ENCODE results near the gene TRIM7. TPM values are rescaled to one million over a fixed set of nuclear protein-coding genes. Genes with fewer than 3 reads are reported as not detected.
"Not testable (repeated sequence)": the region's sequence is repeated elsewhere in the genome, so short reads cannot be mapped to it uniquely, and the experiment has no call there.

TRIM7 gene
- total RNA-seq, 1 donor: 2.2 TPM

DNA sequence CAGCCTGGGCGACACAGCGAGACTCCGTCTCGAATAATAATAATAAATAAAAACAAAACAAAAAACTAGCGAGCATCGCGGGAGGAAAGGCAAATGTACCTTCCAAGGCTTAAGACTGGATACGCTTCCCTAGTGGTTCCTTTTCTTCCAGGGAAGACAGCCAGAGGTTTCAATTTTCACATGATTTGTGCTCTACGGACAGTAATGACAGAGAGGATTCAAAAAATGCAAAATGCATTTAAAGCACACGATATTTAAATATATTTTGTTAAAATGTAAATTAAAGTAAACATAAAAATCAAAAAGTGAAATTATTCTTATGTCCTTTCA, 13.8 kb upstream of the TRIM7 start:
- TF ChIP-seq, protein P1, sequence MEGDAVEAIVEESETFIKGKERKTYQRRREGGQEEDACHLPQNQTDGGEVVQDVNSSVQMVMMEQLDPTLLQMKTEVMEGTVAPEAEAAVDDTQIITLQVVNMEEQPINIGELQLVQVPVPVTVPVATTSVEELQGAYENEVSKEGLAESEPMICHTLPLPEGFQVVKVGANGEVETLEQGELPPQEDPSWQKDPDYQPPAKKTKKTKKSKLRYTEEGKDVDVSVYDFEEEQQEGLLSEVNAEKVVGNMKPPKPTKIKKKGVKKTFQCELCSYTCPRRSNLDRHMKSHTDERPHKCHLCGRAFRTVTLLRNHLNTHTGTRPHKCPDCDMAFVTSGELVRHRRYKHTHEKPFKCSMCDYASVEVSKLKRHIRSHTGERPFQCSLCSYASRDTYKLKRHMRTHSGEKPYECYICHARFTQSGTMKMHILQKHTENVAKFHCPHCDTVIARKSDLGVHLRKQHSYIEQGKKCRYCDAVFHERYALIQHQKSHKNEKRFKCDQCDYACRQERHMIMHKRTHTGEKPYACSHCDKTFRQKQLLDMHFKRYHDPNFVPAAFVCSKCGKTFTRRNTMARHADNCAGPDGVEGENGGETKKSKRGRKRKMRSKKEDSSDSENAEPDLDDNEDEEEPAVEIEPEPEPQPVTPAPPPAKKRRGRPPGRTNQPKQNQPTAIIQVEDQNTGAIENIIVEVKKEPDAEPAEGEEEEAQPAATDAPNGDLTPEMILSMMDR (IDR thresholded peaks at IDR 0.05; ENCODE audit: insufficient read depth, low read depth, low read length): no peak
- peak overlapping the region; percentile 49 for H3K4me3 ChIP-seq (ENCODE audit: low read depth, low read length)
- no peak for DNase-seq (ENCODE audit: low read depth)

GRCh38 chr5:181217803-181218062, 12.7 kb upstream of the TRIM7 start:
- peak overlapping the region; percentile 50 for H3K4me3 ChIP-seq (ENCODE audit: low read depth, low read length)
- no peak for DNase-seq (ENCODE audit: low read depth)
- TF ChIP-seq, protein P1 (IDR thresholded peaks at IDR 0.05; ENCODE audit: insufficient read depth, low read depth, low read length): no peak

GRCh38 chr5:181217111-181217802, 12.3 kb upstream of the TRIM7 start:
- peak overlapping the region; percentile 50 for H3K4me3 ChIP-seq (ENCODE audit: low read depth, low read length)
- TF ChIP-seq, protein P1 (IDR thresholded peaks at IDR 0.05; ENCODE audit: insufficient read depth, low read depth, low read length): no peak
- DNase-seq (ENCODE audit: low read depth): peak; percentile 68

DNA sequence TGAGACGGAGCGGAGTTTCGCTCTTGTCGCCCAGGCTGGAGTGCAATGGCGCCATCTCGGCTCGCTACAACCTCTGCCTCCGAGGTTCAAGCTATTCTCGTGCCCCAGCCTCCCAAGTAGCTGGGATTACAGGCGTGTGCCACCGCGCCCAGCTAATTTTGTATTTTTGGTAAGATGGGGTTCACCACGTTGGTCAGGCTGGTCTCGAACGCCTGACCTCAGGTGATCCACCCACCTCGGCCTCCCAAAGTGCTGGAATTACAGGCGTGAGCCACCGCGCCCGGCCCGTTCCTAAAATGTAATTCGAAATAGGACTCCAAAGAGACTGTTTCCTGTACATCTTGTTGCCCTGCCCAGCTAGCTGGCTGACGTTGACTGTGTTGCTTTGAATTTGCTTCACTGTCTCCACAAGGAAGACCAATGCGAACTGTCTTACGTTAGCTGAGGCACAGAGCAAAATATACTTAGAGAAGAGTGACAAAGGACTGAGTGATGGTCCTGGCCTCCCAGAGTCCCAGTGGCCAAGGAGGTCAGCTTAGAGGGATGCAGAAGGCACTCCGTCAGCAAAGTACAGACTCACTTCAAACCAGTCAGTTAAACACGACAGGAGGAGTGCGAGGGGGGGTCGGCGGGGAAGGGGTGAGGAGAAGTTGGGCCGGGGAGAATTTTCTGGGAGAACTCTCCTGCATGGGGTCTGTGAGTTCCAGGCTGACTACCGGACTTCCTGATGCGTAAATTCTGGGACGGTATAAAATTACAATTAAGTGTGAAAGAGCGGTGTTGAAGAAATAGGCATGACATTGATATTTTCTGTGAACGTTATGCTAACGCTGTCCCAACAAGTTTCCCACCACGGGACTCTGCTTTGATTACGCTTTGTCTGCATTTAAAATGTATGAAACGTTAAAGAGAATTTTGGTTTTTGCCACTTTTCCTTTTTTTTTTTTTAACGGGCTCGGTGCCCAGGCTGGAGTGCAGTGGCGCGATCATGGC, 11.3 kb upstream of the TRIM7 start:
- peak overlapping the region; percentile 50 for H3K4me3 ChIP-seq (ENCODE audit: low read depth, low read length)
- TF ChIP-seq, protein P1 (IDR thresholded peaks at IDR 0.05; ENCODE audit: insufficient read depth, low read depth, low read length): no peak
- peak; percentile 61 for DNase-seq (ENCODE audit: low read depth)

GRCh38 chr5:181214249-181214648, 9.3 kb upstream of the TRIM7 start:
- not testable (repeated sequence) for H3K4me3 ChIP-seq (ENCODE audit: low read depth, low read length); DNase-seq (ENCODE audit: low read depth)

- no peak overlapping the region for H3K4me3 ChIP-seq (ENCODE audit: low read depth, low read length)
- TF ChIP-seq, protein P1 (IDR thresholded peaks at IDR 0.05; ENCODE audit: insufficient read depth, low read depth, low read length): no peak
- no peak for DNase-seq (ENCODE audit: low read depth)
These were observed 7.9 kb upstream of the TRIM7 start for GRCh38 chr5:181212934-181213333.

- TF ChIP-seq, protein P1 (IDR thresholded peaks at IDR 0.05; ENCODE audit: insufficient read depth, low read depth, low read length): no peak
- no peak overlapping the region for H3K4me3 ChIP-seq (ENCODE audit: low read depth, low read length)
- DNase-seq (ENCODE audit: low read depth): no peak
These were observed 7.1 kb upstream of the TRIM7 start for GRCh38 chr5:181212080-181212479.

Data from fibroblast of villous mesenchyme (primary cell).